ENCODE results near the gene ANXA2R. TPM values are rescaled to one million over a fixed set of nuclear protein-coding genes. Genes with fewer than 3 reads are reported as not detected.

Gene ANXA2R
- total RNA-seq, 2 experiments from 2014 or later = 8.0 to 10.4 TPM

DNA sequence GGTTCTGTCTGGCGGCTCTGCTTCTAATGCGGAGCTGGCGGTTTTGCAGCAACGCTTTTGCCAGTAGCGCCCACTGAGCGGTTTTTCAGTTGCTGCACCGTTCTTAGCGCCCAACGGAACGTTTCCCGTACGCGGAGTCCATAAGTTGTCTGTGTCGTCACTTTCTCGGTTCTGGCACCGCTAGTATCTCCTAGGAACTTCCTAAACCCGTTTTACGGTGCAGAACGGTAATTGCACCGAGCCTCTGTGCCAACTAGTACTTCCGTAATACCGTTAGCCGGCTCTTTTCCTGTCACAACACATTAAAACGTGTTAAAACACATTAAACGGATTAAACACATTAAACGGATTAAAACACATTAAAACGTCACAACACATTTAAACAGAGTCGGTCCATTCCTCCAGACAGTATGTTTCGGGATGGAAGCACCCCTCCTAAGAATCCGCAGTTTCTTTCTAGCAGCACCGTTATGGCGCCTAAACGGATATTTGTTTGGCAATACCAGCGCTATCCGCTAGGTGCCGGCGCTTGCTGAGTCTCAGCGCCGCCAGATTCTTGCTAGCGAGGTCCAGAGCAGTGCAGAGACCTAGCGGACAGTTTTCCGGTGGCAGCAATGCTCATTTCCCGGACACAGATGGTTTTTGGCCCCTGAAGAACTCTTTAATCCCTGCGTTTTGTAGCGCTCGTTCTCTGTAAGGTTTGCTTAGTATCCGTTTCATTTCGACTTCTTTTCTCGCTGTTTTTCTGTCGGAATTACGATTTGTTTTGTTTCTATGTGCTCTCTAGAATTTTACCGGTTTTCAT, 45.4 kb downstream of the ANXA2R start:
- intact Hi-C loops (cut with micrococcal nuclease) = loop anchor here (1.0 to 10.0 kb wide), 6 partner anchors 14 to 490 kb away; partner anchors contain the start of genes ANXA2R and TMEM267
- ChIA-PET CTCF (interaction anchor here (0.7 to 9.6 kb wide), 24 partner anchors 9 to 144 kb away, joined by 3 to 132 read pairs (median 4); partner anchors contain the start of gene ZNF131), POLR2A (interaction anchor here (0.9 to 10.2 kb wide), 17 partner anchors 9 to 85 kb away, joined by 3 to 169 read pairs (median 5); partner anchors contain the start of gene ANXA2R)
- TF ChIP-seq, protein P1, sequence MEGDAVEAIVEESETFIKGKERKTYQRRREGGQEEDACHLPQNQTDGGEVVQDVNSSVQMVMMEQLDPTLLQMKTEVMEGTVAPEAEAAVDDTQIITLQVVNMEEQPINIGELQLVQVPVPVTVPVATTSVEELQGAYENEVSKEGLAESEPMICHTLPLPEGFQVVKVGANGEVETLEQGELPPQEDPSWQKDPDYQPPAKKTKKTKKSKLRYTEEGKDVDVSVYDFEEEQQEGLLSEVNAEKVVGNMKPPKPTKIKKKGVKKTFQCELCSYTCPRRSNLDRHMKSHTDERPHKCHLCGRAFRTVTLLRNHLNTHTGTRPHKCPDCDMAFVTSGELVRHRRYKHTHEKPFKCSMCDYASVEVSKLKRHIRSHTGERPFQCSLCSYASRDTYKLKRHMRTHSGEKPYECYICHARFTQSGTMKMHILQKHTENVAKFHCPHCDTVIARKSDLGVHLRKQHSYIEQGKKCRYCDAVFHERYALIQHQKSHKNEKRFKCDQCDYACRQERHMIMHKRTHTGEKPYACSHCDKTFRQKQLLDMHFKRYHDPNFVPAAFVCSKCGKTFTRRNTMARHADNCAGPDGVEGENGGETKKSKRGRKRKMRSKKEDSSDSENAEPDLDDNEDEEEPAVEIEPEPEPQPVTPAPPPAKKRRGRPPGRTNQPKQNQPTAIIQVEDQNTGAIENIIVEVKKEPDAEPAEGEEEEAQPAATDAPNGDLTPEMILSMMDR (IDR thresholded peaks at IDR 0.05) = peak; percentile 85
- DNase-seq (peak; percentile 94), ATAC-seq (peak; percentile 70)
- Mint-ChIP-seq H3K9me3 (no peaks in the 10 kb centered on the region), H3K4me1 (ENCODE audit: low read depth) (peaks cover 19% of the 10 kb centered on the region), H3K4me3 (peak overlapping the region; percentile 90), H3K36me3 (ENCODE audit: low read depth) (peaks cover 9% of the 10 kb centered on the region), H3K27me3 (no peaks in the 10 kb centered on the region), H3K27ac (peak overlapping the region; percentile 99)

DNA sequence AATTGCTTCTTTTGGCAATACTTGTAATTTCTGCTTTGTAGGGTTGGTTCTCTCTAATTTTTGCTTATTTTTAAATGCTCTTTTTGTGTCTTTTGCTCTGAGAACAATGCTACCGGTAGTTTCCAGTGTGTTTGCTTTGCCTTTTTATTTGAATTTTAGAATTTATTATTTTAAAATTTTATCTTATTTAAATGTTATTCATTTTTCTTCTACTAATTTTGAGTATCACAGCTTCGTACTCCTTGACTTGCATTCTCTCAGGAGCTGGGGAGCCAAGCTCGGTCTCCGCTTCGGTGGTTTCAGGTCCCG, 45.9 kb downstream of the ANXA2R start:
- intact Hi-C loops (cut with micrococcal nuclease) = loop anchor here (1.0 to 10.0 kb wide), 5 partner anchors 43 to 491 kb away; partner anchors contain the start of genes ANXA2R and TMEM267
- Mint-ChIP-seq H3K27ac (peak overlapping the region; percentile 99), H3K4me3 (peak overlapping the region; percentile 90), H3K4me1 (ENCODE audit: low read depth) (peaks cover 23% of the 10 kb centered on the region), H3K27me3 (no peaks in the 10 kb centered on the region), H3K36me3 (ENCODE audit: low read depth) (peaks cover 9% of the 10 kb centered on the region), H3K9me3 (peaks cover under 1% of the 10 kb centered on the region)
- POLR2A ChIA-PET = interaction anchor here (0.9 to 10.2 kb wide), 15 partner anchors 9 to 490 kb away, joined by 3 to 169 read pairs (median 15); partner anchors contain the start of gene ANXA2R
- DNase-seq = no peak
- CTCF ChIA-PET = interaction anchor here (0.7 to 9.6 kb wide), 20 partner anchors 10 to 145 kb away, joined by 3 to 132 read pairs (median 4); partner anchors contain the start of gene ZNF131
- TF ChIP-seq, protein P1 (IDR thresholded peaks at IDR 0.05) = no peak
- ATAC-seq = no peak

GRCh38 chr5:42993516-42994245, 46.4 kb downstream of the ANXA2R start:
- POLR2A ChIA-PET = interaction anchor here (0.9 to 10.2 kb wide), 16 partner anchors 10 to 491 kb away, joined by 3 to 169 read pairs (median 12); partner anchors contain the start of gene ANXA2R
- H3K36me3 Mint-ChIP-seq (ENCODE audit: low read depth) = peaks cover 12% of the 10 kb centered on the region
- TF ChIP-seq, protein P1 (IDR thresholded peaks at IDR 0.05) = peak; percentile 36

DNA sequence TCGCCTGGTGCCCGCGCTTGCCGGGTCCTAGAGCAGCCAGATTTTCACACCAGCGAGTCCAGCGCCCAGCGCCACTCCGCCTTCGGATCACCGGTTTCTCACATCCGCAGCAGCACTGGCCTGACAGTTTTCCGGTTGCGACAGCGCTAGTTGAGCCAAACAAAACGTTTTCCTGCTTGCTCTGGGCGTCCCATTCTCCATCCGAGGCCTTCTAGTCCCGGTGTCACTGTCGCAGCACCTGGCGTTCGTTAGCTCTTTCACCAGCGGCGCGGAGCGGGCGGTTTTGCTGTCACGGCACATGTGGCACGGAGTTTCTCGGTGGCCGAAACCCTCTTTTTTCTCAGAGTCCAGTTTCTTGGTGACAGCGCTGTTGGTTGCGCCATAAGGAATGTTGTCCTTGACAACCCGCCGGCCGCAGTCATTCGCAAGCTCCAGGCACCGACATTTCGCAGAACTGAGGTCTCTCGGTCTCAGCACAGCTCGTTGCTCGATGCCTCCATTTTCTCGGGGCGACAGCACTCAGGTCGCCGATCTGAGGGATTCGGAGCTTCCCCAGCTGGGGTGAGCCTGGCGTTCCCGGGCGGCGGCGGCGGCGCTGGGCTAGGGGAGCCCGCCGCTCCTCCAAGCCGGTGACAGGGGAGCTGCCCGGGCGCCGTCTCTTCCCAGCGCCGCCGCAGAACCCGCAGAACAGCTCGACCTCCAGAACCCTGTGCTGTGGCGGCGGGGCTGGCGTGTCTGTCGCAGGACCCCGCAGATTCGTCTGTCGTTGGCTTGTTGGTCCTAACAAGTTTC, 47.8 kb downstream of the ANXA2R start:
- Mint-ChIP-seq H3K27ac (peak overlapping the region; percentile 99), H3K4me3 (peak overlapping the region; percentile 90), H3K9me3 (peaks cover 5% of the 10 kb centered on the region), H3K4me1 (ENCODE audit: low read depth) (peaks cover 38% of the 10 kb centered on the region), H3K27me3 (no peaks in the 10 kb centered on the region), H3K36me3 (ENCODE audit: low read depth) (peaks cover 22% of the 10 kb centered on the region)
- ATAC-seq = peak; percentile 45
- TF ChIP-seq, protein P1 (IDR thresholded peaks at IDR 0.05) = no peak
- CTCF ChIA-PET = interaction anchor here (0.8 to 9.6 kb wide), 11 partner anchors 15 to 129 kb away, joined by 3 to 132 read pairs (median 9); partner anchors contain the start of gene ZNF131
- POLR2A ChIA-PET = interaction anchor here (0.9 to 10.2 kb wide), 15 partner anchors 8 to 1088 kb away, joined by 3 to 169 read pairs (median 15); partner anchors contain the start of genes ANXA2R and RIMOC1
- intact Hi-C loops (cut with micrococcal nuclease) = loop anchor here (10.0 kb wide), 1 partner anchor 493 kb away; the partner anchor contains the start of gene TMEM267
- peak; percentile 88 for DNase-seq

More at GRCh38 chr5:42993516-42994245, 46.4 kb downstream of the ANXA2R start:
- ATAC-seq = peak; percentile 15
- peaks cover 3% of the 10 kb centered on the region for H3K9me3 Mint-ChIP-seq
- intact Hi-C loops (cut with micrococcal nuclease) = loop anchor here (1.0 to 10.0 kb wide), 5 partner anchors 42 to 491 kb away; partner anchors contain the start of genes ANXA2R and TMEM267
- DNase-seq = peak; percentile 67
- peak overlapping the region; percentile 90 for H3K4me3 Mint-ChIP-seq
- CTCF ChIA-PET = interaction anchor here (1.0 to 9.6 kb wide), 19 partner anchors 10 to 145 kb away, joined by 3 to 132 read pairs (median 4); partner anchors contain the start of gene ZNF131
- peaks cover 28% of the 10 kb centered on the region for H3K4me1 Mint-ChIP-seq (ENCODE audit: low read depth)
- peak overlapping the region; percentile 99 for H3K27ac Mint-ChIP-seq
- H3K27me3 Mint-ChIP-seq = no peaks in the 10 kb centered on the region

Measured in activated CD8-positive, alpha-beta T cell treated with anti-CD3 and anti-CD28 coated beads for 36 hours (primary cell).